ENCODE results near the gene ZCCHC10. TPM values are rescaled to one million over a fixed set of nuclear protein-coding genes. Genes with fewer than 3 reads are reported as not detected.

The ZCCHC10 gene
- total and polyA plus RNA-seq, 9 of the 15 experiments (the other 6 are each of a cell fraction or from before 2014, with no cell fraction given), result 11.9 to 146 (median 51.8) TPM

DNA sequence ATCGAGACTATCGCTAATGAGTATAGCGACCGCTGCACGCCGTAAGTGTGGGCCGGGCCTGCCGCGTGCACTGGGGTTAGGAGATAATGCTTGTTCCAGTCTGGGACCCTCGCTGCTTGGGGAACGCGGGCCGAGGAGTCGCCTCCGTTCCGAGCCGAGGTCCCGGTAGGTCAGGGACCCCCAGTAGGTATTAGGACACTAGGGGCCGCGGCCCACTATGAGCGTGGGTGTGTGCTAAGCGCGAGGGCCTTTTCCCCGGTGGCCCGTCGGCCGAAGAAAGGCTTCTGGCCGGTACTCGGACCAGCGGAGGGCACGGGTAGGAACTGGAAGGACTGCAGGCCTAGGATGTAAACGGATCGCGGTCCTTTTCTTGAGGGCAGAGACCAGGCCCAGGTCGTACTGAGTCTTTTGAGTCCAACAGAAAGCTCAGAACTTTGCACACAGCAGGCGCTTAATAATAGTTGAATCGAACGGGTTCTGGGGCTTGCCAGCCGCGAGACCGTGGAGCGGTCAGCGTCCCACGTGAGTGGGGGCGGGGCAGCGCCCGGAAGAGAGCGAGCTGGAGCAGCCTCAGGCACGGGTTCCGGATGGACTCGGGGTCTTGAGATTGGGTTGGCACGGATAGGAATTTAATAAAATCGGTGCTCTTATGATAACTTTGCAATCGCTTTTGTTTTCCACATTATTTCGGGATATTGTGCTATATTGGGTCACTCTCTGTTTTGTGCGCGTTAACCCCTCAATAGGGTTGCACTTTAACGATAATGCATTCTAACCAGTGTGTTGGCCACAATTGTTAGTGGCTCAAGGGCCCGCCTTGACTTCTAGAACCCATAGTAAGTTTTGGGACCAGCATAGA lies 26.2 kb upstream of the ZCCHC10 start (continued):
- TF ChIP-seq ZNF609 (CRISPR knock-in tag; IDR thresholded peaks at IDR 0.05; ENCODE audit: borderline replicate concordance), result peak; percentile 84; the same call in 1 of the 2 replicates
- no peak for TF ChIP-seq SRSF3 (IDR thresholded peaks at IDR 0.05; ENCODE audit: insufficient read depth, low read length)
- TF ChIP-seq BDP1 (IDR thresholded peaks at IDR 0.05; ENCODE audit: insufficient read depth, insufficient read length), result no peak
- no peak for TF ChIP-seq NBN (IDR thresholded peaks at IDR 0.05; ENCODE audit: low read depth)
- peak; percentile 65; the same call in 1 of the 2 replicates for TF ChIP-seq FOXK1 (CRISPR knock-in tag; IDR thresholded peaks at IDR 0.05; ENCODE audit: borderline replicate concordance)
- 0 out of 2 replicates have a peak, but pooled peaks have one; percentile 66 for TF ChIP-seq ZNF232 (CRISPR knock-in tag; IDR thresholded peaks at IDR 0.05)
- no peak for TF ChIP-seq MCM3 (IDR thresholded peaks at IDR 0.05)
- no peak for TF ChIP-seq PCBP2 (IDR thresholded peaks at IDR 0.05; ENCODE audit: low read depth, low read length, poor library complexity, severe bottlenecking)
- TF ChIP-seq NKRF (IDR thresholded peaks at IDR 0.05; ENCODE audit: borderline replicate concordance), result peak; percentile 84
- TF ChIP-seq ZNF175 (CRISPR knock-in tag; IDR thresholded peaks at IDR 0.05; ENCODE audit: low read depth), result no peak
- peak; percentile 84 for TF ChIP-seq RBBP5 (IDR thresholded peaks at IDR 0.05; ENCODE audit: borderline replicate concordance, insufficient read depth, low read length, poor library complexity, severe bottlenecking)
- TF ChIP-seq HMBOX1 (IDR thresholded peaks at IDR 0.05), result no peak
- no peak for TF ChIP-seq HINFP (tag; conservative IDR thresholded peaks at IDR 0.05; ENCODE audit: low read depth)
- no peak for TF ChIP-seq MEF2D (tag; conservative IDR thresholded peaks at IDR 0.05; ENCODE audit: low read depth)
